ENCODE data around the gene TTLL5.
"Not testable (repeated sequence)": the region's sequence is repeated elsewhere in the genome, so short reads cannot be mapped to it uniquely, and the experiment has no call there.

Gene TTLL5

GRCh38 chr14:75690010-75690409 is 29.0 kb downstream of the TTLL5 start:
- H3K9ac ChIP-seq: no peak overlapping the region
- TF ChIP-seq, protein P1, sequence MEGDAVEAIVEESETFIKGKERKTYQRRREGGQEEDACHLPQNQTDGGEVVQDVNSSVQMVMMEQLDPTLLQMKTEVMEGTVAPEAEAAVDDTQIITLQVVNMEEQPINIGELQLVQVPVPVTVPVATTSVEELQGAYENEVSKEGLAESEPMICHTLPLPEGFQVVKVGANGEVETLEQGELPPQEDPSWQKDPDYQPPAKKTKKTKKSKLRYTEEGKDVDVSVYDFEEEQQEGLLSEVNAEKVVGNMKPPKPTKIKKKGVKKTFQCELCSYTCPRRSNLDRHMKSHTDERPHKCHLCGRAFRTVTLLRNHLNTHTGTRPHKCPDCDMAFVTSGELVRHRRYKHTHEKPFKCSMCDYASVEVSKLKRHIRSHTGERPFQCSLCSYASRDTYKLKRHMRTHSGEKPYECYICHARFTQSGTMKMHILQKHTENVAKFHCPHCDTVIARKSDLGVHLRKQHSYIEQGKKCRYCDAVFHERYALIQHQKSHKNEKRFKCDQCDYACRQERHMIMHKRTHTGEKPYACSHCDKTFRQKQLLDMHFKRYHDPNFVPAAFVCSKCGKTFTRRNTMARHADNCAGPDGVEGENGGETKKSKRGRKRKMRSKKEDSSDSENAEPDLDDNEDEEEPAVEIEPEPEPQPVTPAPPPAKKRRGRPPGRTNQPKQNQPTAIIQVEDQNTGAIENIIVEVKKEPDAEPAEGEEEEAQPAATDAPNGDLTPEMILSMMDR (conservative IDR thresholded peaks at IDR 0.05; ENCODE audit: low read depth, low read length): no peak
- no peaks in the 10 kb centered on the region for H3K4me1 ChIP-seq (ENCODE audit: low read depth, poor library complexity, severe bottlenecking)
- no peaks in the 10 kb centered on the region for H3K36me3 ChIP-seq (ENCODE audit: insufficient read depth)
- no peak overlapping the region for H2AFZ ChIP-seq (ENCODE audit: low read depth)
- no peaks in the 10 kb centered on the region for H4K20me1 ChIP-seq (ENCODE audit: insufficient read depth)
- H3K79me2 ChIP-seq (ENCODE audit: insufficient read depth, low read depth): no peaks in the 10 kb centered on the region
- H3K27ac ChIP-seq: no peak overlapping the region
- no peak overlapping the region for H3K4me2 ChIP-seq
- no peak overlapping the region for H3K4me3 ChIP-seq (IDR thresholded peaks at IDR 0.05; ENCODE audit: insufficient read depth, low read depth, low read length)
- no peaks in the 10 kb centered on the region for H3K27me3 ChIP-seq (ENCODE audit: insufficient read depth, low read depth)

DNA sequence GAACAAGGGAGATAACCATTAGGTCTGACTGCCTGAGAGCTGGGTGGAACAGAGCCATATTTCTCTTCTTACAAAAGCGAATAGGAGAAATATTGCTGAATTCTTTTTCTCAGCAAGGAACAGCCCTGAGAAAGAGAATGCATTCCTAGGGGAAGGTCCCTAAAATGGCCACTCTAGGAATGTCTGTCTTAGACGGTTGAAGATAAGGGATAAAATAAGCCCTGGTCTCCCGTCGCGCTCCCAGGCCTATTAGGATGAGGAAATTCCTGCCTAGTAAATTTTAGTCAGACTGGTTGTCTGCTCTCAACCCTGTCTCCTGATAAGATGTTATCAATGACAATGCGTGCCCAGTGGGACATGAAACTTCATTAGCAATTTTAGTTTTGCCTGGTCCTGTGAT is 34.0 kb downstream of the TTLL5 start:
- H3K27ac ChIP-seq; H2AFZ ChIP-seq (ENCODE audit: low read depth); H3K4me1 ChIP-seq (ENCODE audit: low read depth, poor library complexity, severe bottlenecking); H3K9ac ChIP-seq; H4K20me1 ChIP-seq (ENCODE audit: insufficient read depth); H3K36me3 ChIP-seq (ENCODE audit: insufficient read depth); H3K4me3 ChIP-seq (IDR thresholded peaks at IDR 0.05; ENCODE audit: insufficient read depth, low read depth, low read length); H3K4me2 ChIP-seq; H3K79me2 ChIP-seq (ENCODE audit: insufficient read depth, low read depth); H3K27me3 ChIP-seq (ENCODE audit: insufficient read depth, low read depth): not testable (repeated sequence)

- Histone ChIP-seq H3K36me3 (ENCODE audit: insufficient read depth) (no peaks in the 10 kb centered on the region), H3K79me2 (ENCODE audit: insufficient read depth, low read depth) (no peaks in the 10 kb centered on the region)
These were observed 36.3 kb downstream of the TTLL5 start for GRCh38 chr14:75697386-75697785.

GRCh38 chr14:75697918-75698317 is 36.9 kb downstream of the TTLL5 start:
- no peak overlapping the region for H2AFZ ChIP-seq (ENCODE audit: low read depth)
- no peaks in the 10 kb centered on the region for H3K4me1 ChIP-seq (ENCODE audit: low read depth, poor library complexity, severe bottlenecking)
- TF ChIP-seq, protein P1 (conservative IDR thresholded peaks at IDR 0.05; ENCODE audit: low read depth, low read length): no peak
- H3K79me2 ChIP-seq (ENCODE audit: insufficient read depth, low read depth): no peaks in the 10 kb centered on the region
- H3K4me3 ChIP-seq (IDR thresholded peaks at IDR 0.05; ENCODE audit: insufficient read depth, low read depth, low read length): no peak overlapping the region
- no peaks in the 10 kb centered on the region for H3K27me3 ChIP-seq (ENCODE audit: insufficient read depth, low read depth)
- no peaks in the 10 kb centered on the region for H3K36me3 ChIP-seq (ENCODE audit: insufficient read depth)
- no peak overlapping the region for H3K9ac ChIP-seq
- H4K20me1 ChIP-seq (ENCODE audit: insufficient read depth): no peaks in the 10 kb centered on the region
- H3K4me2 ChIP-seq: no peak overlapping the region
- no peak overlapping the region for H3K27ac ChIP-seq

More at GRCh38 chr14:75697386-75697785, 36.3 kb downstream of the TTLL5 start:
- no peaks in the 10 kb centered on the region for H3K27me3 ChIP-seq (ENCODE audit: insufficient read depth, low read depth)
- H3K4me3 ChIP-seq (IDR thresholded peaks at IDR 0.05; ENCODE audit: insufficient read depth, low read depth, low read length): no peak overlapping the region
- H2AFZ ChIP-seq (ENCODE audit: low read depth): no peak overlapping the region
- H3K9ac ChIP-seq: no peak overlapping the region
- no peaks in the 10 kb centered on the region for H4K20me1 ChIP-seq (ENCODE audit: insufficient read depth)
- TF ChIP-seq, protein P1 (conservative IDR thresholded peaks at IDR 0.05; ENCODE audit: low read depth, low read length): no peak
- no peak overlapping the region for H3K27ac ChIP-seq
- H3K4me2 ChIP-seq: no peak overlapping the region
- H3K4me1 ChIP-seq (ENCODE audit: low read depth, poor library complexity, severe bottlenecking): no peaks in the 10 kb centered on the region

DNA sequence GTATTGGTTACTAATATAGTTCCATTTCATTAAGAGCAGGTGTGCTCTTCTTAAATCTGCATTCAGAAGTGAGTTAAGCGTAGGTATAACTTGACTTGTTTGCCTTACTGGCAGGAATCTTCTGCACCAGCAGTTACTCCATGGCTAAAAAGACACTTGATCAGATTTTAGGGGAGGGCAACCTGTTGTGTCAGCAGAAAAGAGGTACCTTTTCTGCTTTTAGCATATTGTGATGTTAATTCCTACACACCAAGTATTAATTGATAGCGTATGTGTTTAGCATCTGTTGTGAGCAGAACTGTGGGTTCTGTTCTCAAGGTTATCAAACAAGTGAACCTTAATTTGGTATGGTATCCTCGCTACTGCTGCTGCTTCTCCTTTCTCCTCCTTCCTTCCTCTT is 38.3 kb downstream of the TTLL5 start:
- Histone ChIP-seq H3K27ac (no peak overlapping the region), H3K9ac (no peak overlapping the region), H2AFZ (ENCODE audit: low read depth) (no peak overlapping the region), H3K36me3 (ENCODE audit: insufficient read depth) (no peaks in the 10 kb centered on the region), H3K4me2 (no peak overlapping the region), H3K4me1 (ENCODE audit: low read depth, poor library complexity, severe bottlenecking) (no peaks in the 10 kb centered on the region), H3K27me3 (ENCODE audit: insufficient read depth, low read depth) (no peaks in the 10 kb centered on the region), H4K20me1 (ENCODE audit: insufficient read depth) (no peaks in the 10 kb centered on the region), H3K4me3 (IDR thresholded peaks at IDR 0.05; ENCODE audit: insufficient read depth, low read depth, low read length) (no peak overlapping the region), H3K79me2 (ENCODE audit: insufficient read depth, low read depth) (no peaks in the 10 kb centered on the region)
- TF ChIP-seq, protein P1 (conservative IDR thresholded peaks at IDR 0.05; ENCODE audit: low read depth, low read length): no peak

Data from KMS-11 (cell line).